GM21737 (cell line): ENCODE data around the gene ARHGAP6.

Source experiments
- ATAC-seq: cut with Tn5 transposase; IDR thresholded peaks from one replicate; pipeline ENCODE4 v1.9.1; 2021; ENCODE audit warnings: mild to moderate bottlenecking, moderate library complexity; ENCODE audit not compliant: unreplicated experiment

ARHGAP6 gene

DNA sequence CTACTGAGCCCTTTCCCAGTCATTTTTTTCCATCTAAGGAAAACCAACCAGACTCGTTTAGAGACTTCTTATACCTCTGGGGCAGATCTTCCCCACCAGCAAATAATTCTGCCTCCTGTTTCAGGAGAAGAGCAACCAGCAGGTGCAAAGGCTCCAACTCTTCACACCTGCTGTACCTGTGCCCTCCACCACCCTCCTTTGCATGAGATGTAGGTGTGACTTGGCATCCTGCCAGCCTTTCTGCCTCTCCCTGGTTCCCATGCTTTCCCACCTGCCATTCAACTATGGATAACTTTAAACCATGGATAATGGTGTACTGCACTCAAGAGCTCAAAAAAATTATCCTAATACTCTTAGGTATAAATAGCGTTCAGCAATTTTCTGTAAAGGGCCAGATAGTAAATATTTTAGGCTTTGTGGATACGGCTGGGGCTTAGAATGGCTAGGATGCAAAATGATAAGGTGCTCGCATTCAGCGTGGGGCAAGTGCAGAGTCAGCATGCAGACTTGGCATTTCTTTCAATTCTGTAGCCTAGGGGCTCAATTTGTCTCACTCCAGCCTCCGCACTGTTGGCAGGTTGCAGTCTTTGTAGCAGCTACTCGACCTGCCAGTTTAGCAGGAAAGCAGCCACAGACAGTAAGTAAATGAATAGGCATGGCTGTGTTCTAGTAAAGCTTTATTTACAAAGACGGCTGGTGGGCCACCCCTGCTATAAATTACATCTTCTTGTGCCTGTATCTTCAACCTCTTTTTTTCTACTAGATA is 474.8 kb downstream of the ARHGAP6 start:
- ATAC-seq = no peak

DNA sequence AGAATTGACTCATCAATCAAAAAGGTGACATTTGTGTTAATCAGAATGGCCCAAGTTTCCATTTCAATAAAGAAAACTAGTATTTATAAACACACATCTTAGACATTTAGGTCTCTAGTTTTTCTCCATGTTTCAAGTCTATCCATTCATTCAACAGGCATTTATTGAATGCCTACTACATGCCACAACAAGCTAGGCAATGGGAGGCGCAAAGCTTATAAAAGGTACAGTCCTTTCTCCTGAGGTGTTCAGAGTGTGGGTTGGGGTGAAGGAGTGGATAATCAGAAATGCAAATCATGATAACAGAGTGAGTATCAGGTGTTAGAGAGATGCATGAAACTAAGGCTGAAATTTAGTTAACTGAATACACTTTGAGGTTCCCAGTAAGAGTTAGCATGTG is 476.6 kb downstream of the ARHGAP6 start:
- no peak for ATAC-seq

DNA sequence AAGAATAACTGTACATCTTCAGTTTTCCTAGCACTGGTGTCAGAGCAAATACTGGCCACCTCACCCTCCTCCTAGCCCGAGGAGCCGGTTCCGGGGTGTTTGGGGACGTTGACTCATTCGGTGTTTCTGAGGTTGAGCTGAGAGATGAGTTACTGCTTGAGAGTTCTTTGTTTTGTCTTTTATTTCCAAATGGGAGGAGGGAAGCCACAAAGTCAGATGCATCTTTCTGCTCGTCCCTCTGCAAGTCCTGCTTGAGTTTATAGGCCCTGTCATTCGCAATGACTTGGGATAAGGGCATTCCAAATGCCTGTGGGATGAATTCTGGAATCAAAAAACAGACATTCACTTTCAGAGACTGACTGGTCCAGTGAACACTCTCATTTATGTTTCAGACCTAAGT is 477.1 kb downstream of the ARHGAP6 start:
- ATAC-seq = no peak

DNA sequence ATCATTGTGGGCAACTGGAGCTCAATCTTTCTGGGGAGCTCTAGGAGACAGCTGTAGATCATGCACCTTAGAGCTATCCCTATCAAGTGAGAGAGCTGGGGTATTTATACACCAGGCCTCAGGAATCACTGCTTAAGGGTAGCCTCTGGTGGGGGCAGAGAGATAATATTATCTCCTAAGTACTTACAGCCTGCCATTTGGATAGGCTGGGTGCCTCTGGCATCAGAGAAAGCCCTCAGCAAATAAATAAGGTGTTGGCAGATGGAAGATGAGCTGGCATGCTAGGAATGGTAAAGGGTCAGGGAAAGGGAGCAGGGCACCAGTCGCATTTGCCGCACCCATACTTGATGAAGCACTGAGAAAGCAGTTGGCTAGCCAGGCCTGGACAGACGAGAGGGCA is 478.7 kb downstream of the ARHGAP6 start:
- ATAC-seq = no peak

DNA sequence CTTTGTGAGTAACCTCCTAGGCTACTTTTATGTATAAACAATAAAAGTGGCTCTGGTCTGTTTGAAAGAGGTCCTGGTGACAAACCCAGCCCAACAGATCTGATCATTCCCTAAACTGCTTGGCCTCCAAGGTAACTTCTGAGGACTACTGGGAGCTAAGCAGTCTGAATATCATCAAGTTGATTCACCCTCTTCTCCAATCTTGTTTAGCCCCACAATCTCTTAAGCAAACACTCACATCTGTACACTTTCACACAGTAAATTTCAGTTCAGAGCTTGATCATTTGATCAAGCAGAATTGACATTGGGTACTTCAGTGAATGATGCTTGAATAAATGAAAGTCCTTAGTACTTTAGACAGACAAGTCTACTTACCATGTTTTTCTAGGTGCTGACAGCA is 479.9 kb downstream of the ARHGAP6 start:
- no peak for ATAC-seq

DNA sequence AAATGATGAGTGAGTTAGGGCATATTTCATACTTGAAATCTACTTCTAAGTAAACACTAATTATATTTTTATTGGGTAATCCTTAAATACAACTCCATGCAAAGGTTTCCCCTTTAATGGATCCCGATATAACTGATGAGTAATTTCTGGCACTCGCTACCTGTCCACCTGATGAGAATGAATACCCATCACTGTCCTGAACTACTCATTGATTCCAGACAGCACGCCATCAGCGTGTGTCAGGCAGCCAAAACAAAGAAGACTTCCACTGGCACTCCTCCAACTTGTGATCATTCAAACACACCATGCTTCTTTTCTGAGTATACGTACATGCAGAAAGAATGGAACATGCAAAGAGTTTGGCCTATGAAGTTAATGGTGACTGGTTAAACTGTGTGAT is 485.1 kb downstream of the ARHGAP6 start:
- ATAC-seq = no peak

DNA sequence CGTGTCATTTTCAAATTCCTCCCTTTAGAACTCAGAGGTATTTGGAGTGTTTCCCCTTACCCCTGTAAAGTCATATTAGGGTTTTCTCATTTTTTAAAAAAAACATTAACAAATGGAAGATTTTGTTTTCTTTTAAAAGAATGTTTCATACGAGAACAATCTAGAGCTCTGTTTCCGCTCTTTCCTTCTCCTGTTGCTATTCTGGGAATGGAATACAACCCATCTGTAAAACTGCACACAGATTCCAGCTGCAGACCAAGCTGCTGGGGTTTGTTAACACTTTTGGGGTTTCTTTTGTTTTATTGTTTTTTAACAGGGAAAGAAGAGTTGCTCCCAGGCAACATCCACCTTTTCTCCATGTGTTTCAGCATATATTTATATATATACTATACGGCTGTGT is 493.3 kb downstream of the ARHGAP6 start:
- ATAC-seq = no peak

DNA sequence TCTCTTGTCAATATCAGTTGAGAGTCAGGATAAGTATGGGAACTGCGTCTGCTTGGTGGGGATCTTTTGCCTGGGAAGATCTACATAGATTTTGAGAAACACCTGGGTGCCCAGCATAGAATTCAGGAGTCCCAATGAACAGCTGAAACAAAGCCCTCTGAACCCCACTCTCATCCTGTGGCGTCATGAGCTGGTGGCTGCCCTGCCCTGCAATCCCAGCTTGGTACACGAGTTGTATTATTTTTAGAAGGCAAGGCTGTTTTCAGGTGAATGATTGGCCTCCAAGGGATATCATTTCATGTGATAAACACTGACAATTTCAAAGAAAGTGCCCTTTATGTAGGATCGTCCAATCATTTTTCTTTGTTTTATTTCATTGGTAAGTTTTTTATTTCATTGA is 493.8 kb downstream of the ARHGAP6 start:
- ATAC-seq = no peak

DNA sequence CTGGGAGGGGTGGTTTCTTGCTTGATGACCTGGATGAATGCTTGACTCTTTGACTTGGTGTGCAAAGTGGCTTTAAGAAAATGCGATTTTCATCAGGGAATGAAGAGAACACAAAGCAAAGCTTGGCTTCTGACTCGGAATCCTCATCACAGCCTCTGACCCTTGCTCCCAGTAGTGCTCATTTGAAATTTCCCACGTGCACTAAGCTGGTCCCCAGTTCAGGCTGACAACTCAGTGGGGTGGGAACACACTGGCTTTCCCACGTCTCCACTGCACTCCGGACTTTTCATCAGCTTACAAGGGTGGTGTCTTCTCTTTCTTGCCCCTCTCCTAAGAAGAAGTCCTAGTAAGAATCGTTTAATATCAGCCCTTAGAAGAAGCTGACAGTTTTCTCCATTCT is 501.3 kb downstream of the ARHGAP6 start:
- ATAC-seq = no peak

DNA sequence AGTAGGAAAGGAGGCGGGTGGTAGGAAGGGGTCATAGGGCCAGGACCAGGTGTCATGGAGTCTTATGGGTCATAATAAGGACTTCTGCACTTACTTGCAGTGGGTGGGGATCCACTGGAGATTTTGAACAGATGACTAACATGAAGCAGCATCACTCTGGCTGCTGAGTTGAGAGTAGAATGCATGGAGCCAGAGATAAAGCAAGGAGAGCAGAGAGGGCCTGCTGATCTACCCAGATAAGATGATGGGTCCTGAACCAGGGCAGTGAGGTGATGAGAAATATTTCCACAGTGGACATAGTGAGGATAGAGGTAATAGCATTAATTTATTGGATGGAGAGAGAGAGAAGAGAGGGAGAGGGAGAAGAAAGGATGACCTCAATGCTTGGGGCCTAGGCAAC is 506.6 kb downstream of the ARHGAP6 start:
- no peak for ATAC-seq

DNA sequence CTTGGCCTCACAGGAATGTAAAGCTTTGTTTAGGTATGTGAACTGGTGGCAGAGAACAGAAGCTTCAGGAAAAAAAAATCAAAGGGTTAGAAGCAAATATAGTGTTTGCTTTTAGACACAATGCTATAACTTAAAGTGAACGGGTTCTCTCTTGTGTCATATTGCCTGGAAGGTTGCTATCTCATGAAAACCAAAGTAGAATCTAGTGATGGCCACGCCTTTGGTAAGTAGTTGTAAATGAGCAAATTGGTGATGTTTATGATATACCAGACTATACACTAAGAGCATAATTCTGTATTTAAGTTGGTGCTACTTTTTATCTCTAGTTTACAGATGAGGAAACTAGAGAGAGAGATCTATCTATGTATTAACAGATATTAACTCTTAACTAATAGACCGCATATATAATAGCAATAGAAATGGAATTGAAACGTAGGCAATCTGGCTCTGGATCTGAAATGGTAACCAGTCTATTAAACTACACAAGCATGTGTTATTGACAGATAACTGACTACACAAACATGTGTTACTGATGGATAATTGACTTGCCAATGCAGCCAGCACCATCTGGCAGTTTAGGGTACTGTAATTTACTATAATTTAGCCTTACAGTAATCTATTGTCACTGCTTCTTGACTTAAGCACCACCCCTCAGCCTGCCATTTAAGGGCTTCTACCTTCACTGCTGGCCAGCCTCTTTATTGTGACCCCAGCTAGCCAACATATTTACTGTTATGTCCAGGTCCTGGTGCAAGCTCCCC is 513.7 kb downstream of the ARHGAP6 start:
- ATAC-seq = no peak

DNA sequence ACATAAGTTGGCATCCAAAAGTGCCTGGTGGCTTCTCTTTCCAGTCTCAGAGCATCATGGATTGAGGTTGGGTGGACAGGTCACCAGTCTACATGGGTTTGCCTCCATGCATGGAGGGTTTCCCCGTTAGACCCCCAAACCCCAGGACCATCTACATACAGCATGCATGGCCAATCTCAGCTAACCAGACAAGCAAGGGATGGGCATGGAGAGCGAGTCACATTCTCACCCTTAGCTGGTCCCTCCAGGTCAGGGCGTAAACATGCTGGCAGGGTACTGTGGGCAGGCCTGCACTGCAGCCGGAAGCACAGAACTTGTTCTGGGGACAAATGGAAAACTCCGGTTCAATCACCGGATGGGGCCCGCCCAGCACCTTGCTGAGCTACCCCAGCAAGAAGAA is 517.3 kb downstream of the ARHGAP6 start:
- no peak for ATAC-seq

DNA sequence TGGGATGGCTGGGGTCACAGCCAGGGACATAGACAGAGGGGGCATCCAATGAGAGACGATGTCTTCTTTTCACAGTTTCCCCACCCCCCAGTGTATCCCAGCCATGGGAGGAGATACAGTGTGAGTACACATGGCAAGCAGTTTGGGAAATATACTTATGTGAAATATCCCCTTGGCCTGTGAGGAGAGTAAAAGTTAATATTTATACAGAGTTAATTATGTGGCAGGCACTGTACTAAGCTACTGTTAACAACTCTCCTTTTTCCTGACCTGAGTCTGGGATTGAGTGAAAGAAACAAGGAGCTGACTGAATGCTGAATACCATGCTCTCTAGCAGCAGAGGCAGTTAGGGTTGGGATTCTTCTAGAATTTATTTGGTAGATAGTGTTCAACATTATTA is 519.3 kb downstream of the ARHGAP6 start:
- no peak for ATAC-seq

DNA sequence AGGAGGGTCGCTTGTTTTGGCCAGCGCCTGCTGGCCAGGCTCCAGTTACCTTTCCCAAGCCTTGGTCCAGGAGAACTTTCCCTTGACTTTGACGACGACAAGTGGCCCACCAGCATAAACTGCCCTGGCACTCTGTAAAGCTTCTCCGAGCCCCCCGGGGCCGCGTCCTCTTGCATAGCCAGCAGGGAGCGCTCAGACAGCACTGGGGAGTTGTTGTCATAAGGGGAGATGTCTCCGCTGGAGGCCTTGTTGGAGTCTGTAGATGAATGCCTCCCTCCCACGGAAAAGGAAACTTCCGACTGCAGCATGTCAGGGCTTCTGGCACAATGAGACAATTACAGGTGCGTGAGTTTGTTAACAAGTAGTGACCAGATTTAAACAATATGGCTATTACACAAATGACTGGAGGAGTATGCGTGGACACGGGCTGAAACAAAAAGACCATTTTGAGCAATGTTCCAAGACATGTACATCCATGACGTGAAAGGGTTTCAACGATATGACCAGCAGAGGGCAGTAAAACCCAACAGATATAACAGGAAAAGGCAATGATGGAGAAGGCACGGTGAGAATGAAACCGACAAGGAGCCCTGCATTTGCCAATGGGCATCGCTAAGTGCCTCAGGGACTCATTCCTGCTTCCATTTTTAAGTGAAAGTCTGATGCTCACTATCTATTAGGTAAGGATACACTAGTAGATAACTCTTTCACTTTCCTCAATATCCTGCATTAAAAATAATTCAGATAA is 521.6 kb downstream of the ARHGAP6 start:
- ATAC-seq = no peak

DNA sequence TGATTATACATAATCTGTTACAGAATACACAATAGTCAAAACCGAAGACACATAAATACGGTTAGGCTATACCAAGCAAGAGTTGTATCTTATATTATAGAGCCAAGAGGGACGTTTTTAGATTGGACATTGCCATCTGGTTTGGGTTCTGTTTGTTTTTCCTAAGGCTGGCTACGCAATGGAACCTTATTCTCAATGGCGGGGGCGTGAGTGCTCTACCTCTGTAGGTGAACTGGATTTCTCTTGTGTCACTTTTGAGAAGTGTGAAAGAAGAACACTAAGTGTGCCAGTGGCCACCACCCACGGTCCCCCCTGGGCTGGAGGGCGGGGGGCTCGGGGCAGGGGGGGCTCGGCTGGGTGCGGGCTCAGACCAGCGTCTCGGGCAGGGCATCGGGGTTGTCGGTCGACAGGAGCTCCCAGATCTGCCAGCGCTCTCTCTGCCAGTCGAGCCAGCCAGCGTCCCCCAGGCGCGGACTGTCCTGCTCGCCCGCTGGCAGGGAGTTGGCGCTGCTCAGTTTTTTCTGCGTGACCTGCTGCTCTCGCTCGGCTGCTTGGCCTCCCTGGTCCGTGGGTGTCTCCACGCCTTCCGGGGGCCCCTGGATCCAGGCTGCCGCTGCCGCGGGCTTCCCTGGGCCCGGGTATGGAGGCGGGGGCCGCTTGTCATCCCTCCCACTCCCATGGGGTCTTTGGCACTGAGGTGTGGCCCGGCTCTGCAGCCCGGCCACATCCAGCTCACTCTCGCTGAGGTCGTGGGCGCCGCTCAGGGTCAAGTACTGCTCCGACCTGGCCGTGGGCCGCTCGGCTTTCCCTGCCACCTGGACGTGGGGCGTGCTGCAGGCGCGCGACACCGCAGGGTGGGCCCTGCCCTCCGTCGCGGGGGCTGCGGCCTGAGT is 527.0 kb downstream of the ARHGAP6 start:
- no peak for ATAC-seq

DNA sequence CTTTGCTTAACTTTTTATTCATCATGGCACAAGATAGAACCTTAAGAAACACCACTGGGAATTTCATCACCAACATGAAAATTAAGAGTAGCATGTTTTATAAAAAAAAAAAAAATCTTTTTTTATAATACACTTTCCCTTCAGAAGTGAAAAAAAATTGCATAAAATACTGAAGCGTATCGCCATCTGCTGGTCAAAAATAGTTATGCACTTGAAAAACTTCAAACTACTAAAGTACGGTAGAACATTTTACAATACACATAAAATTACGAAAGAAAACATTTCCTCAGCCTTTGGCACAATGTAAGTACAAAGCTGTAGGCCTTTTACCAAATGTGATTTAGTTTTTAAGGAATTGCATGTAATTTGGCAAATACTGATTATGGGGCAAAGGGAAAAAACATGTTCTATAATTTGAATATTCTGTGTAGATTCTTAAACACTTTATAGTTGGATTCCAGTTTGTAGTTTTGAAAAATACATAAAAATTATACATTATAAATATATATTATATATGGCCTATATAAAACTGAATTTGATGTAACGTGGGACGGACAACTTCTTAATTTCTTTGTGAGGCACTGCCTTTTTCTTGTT is 528.1 kb downstream of the ARHGAP6 start:
- no peak for ATAC-seq

DNA sequence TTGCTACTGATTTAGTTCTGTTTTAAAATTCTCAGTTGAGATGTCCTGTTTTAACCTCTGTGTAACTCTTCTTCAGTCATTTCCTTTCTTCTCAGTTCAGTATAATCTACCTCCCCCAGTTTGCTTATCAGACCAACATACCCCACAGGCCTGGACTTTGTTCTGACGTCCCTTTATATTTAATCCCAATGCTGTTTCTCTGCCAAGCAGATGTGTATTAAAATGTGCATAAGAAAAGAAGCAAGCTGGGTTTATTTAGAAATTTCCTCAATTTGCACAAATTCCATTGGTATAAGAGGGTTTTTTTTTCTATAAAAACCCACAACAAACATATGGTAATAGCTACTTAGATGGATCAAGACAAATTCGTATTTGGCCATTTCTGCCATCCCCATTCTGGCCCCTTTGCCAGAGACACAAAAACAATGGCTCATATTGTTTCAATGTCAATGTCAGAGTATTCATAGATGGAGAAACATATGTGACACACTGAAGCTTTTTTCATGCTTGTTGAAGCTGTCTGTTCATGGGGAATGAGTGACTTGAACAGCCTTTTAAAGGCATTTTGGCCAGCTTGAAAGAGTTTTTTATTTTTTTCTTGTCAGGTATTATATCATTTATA is 530.0 kb downstream of the ARHGAP6 start:
- no peak for ATAC-seq

DNA sequence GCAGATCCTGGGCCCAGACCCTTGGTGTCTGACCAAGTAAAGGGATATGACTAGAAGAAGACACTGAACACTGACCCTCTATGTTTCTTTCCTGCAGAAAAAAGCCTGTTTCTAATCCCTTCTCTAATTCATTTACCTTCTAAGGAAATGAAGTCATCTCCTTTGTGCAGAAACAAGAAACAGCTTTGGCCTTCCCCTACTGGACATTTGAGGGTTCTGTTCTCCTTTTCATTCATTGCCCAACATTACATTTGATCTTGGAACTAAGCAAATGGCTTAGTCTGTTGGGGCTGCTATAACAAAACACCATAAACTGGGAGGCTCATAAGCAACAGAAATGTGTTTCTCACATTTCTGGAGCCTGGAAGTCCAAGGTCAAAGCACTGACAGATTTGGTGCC is 534.6 kb downstream of the ARHGAP6 start:
- no peak for ATAC-seq

DNA sequence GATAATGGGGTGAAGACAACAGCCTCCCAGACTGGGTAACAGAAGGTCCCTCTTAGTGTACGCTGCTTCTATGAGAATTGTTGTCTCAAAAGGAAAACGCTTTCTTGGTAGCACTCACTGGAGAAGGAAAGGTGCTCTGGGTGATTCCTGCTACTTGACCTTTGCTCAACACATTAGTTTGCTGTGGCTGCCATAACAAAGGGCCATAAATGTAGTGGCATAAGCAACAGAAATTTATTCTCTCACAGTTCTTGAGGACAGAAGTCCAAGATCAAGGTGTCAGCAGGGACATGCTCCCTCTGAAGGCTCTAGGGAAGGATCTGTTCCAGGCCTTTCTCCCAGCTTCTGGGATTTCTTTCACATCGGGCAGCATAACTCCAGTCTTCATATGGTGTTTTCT is 535.6 kb downstream of the ARHGAP6 start:
- ATAC-seq = no peak

DNA sequence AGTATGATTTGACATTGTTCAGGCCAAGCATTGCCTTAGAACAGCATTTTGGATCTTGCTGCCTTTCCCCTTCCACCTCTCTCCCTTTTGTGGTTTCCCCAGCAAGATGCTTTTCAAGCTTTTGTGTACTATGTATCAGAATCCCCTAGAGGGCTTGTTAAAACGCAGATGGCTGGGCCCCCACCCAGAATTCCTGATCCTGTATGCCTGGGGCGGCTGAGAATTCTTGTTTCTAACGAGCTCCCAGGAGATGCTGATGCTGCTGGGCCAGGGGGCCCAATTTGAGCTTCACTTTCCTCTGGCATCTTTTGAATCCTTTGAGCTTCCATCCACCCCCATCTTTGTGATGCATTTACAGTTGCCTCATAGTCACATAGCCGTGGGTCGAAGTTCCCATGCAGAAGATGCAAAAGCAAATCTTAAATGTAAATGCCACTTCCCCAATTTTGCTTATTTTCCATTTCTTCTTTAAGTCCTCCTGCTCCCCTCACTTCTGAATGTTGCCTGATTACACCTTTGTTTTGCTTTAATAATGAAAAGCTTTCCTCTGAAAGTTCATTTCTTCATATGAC is 536.1 kb downstream of the ARHGAP6 start:
- no peak for ATAC-seq
